Urinary bladder (tissue), 4 donors: Measurements from ENCODE around the gene WNT3A. TPM values are rescaled to one million over a fixed set of nuclear protein-coding genes. Genes with fewer than 3 reads are reported as not detected.

ENCODE experiments used
- DNase-seq: peaks from one replicate; pipeline ENCODE4 v3.0.0-alpha.2; 2015; ENCODE audit errors: extremely low spot score
- H3K27ac ChIP-seq: one replicate; pipeline ENCODE4 v1.5.1; 2013; ENCODE audit warnings: low read depth, mild to moderate bottlenecking, moderate library complexity
- H3K36me3 ChIP-seq: one replicate; pipeline ENCODE4 v1.6.1; 2013; ENCODE audit warnings: mild to moderate bottlenecking, moderate library complexity; ENCODE audit not compliant: insufficient read depth
- H3K4me1 ChIP-seq: one replicate; pipeline ENCODE4 v1.6.1; 2013; ENCODE audit warnings: mild to moderate bottlenecking, moderate library complexity; ENCODE audit not compliant: insufficient read depth
- H3K4me3 ChIP-seq: one replicate; pipeline ENCODE4 v1.5.1; 2013; ENCODE audit warnings: low read depth, low read length
- WGBS: extraction: QIAGEN DNeasy Blood & Tissue Kit; methylation state at CpG from one replicate; pipeline ENCODE4 v1.1.7; 2013; 5-methylcytosine and 5-hydroxymethylcytosine counted together
- polyA plus RNA-seq: library from polyadenylated mRNA; stranded (reverse); fragments of 200-250 nt; gene quantifications from one replicate; pipeline ENCODE4 v1.2.3, GENCODE V29; 2013
- total RNA-seq: library from RNA; depleted of rRNA; stranded (reverse); fragments of >200 nt; gene quantifications from one replicate; pipeline ENCODE4 v1.2.3, GENCODE V29; 2014
- donor health status: healthy with polysubstance abuse.
- donor health status: healthy.

WNT3A gene
- total and polyA plus RNA-seq, 2 donors = not detected

GRCh38 chr1:228004331-228004855 is 2.4 kb upstream of the WNT3A start:
- no peaks in the 10 kb centered on the region for H3K36me3 ChIP-seq
- no peak for DNase-seq
- H3K4me1 ChIP-seq = no peaks in the 10 kb centered on the region
- 7% methylated on average over 12 of the region's 12 CpGs for WGBS
- H3K4me3 ChIP-seq = no peak overlapping the region
- no peak overlapping the region for H3K27ac ChIP-seq

- no peaks in the 10 kb centered on the region for H3K36me3 ChIP-seq
- no peak overlapping the region for H3K4me3 ChIP-seq
- H3K4me1 ChIP-seq = no peaks in the 10 kb centered on the region
- H3K27ac ChIP-seq = no peak overlapping the region
- no peak for DNase-seq
- 9% methylated on average over 19 of the region's 19 CpGs for WGBS
These were observed 1.8 kb upstream of the WNT3A start for GRCh38 chr1:228004856-228005462.

DNA sequence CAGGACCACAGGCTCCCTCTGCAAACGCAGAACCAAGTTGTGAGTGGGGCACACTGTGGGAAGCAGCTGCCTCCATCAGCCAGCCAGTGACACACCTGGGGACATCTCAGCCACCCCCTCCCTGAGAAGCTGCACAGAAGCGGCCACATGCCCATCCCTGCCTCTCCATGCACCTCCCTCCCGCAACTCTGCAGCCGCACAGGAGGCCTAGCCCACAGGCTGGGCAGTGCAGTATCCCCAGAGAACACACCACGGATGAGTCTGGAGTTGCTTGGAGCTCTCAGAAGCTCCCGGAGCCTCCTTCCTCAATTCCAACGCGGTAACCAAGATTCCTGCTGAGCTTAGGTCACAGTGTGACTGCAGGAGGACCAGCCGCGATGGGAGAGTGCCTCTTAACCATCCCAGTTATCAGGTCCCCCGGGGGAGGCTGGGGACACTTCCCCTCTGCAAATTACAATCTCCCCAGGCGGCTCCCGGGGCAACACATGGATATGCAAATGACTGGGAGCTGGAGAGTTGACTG is 1.2 kb upstream of the WNT3A start:
- no peaks in the 10 kb centered on the region for H3K4me1 ChIP-seq
- WGBS = 3% methylated on average over 13 of the region's 13 CpGs
- no peak for DNase-seq
- no peak overlapping the region for H3K4me3 ChIP-seq
- no peak overlapping the region for H3K27ac ChIP-seq
- H3K36me3 ChIP-seq = no peaks in the 10 kb centered on the region

DNA sequence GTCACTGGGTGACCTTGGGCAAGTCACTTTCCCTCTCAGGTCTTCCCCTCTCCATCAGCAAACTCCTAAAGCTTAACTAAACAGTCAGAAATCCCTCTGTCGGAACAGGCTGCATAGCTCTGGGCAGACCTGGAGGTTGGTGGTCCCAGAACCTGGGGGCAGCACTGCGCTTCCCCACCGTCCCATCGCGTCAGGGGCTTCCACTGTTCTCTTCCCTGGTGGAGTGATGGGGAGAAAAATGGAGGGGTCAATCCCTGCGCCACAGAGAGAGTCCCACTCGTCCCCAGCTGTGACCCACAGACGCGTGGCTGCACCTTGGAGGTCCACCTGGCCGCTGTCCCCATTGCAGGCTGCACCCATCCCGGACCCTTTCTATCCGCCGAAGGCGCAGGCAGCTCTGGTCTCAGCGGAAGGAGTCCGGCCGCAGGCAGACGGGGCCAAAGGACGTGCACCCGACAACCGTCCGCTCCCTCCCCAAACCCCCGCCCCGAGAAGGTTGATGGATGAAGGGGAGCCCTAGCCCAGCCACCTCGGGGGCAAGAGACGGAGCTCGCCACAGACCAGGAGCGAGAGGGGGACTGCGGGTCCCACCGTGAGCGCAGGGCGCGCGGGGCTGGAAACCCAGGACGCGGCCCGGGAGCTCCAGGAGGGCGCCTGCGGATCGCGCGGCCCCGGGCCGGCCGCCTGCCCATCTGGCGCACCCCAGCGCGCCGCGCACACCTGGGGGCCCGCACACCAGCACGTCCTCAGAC is 588 bp upstream of the WNT3A start:
- 3% methylated on average over 52 of the region's 52 CpGs for WGBS
- DNase-seq = no peak
- Histone ChIP-seq H3K4me1 (no peaks in the 10 kb centered on the region), H3K4me3 (peak overlapping the region; percentile 27), H3K36me3 (no peaks in the 10 kb centered on the region), H3K27ac (no peak overlapping the region)

GRCh38 chr1:228007049-228007800 is 427 bp downstream of the WNT3A start:
- no peak for DNase-seq
- peak overlapping the region; percentile 27 for H3K4me3 ChIP-seq

GRCh38 chr1:228007801-228008341 is 1.1 kb downstream of the WNT3A start:
- no peak overlapping the region for H3K27ac ChIP-seq
- DNase-seq = no peak
- 4% methylated on average over 23 of the region's 23 CpGs for WGBS
- H3K4me1 ChIP-seq = no peaks in the 10 kb centered on the region
- no peak overlapping the region for H3K4me3 ChIP-seq
- no peaks in the 10 kb centered on the region for H3K36me3 ChIP-seq

More at GRCh38 chr1:228007049-228007800, 427 bp downstream of the WNT3A start:
- H3K36me3 ChIP-seq = no peaks in the 10 kb centered on the region
- no peak overlapping the region for H3K27ac ChIP-seq
- no peaks in the 10 kb centered on the region for H3K4me1 ChIP-seq
- under 1% methylated on average over 76 of the region's 77 CpGs for WGBS

DNA sequence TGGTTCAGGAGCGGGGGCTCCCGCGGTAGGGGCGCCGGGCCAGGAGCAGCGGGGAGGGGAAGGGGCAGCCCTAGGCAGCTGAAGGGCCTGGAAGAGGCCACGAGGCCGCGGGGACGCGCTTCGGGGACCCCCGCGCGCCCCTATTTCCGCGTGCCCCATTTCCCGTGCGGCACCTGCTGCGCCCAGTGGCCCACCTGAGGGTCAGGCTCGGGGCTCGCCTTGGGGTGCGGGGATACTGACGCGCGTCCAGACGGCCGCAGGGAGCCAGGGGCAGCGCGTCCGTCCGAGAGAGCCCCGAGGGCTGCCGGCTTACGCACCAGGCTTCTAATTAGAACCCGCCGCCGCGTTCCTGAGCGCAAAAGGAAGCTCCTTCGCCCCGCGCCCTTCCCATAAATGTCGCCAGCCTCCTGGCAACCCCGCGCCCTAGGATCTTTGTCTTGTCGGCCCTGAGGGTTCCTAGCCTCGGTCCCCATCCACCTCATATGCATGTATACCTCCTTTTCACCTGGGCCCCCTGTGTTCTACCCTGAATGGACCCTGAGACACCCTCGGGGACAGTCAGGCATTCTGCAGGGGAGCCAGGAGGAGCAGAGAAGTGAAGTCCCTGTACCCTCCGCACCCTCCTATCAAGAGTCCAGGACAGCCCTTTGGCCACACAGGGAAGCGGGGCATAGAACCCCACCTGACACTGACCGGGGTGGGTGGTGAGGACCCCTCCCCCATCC is 1.8 kb downstream of the WNT3A start:
- Histone ChIP-seq H3K4me1 (no peaks in the 10 kb centered on the region), H3K4me3 (no peak overlapping the region), H3K27ac (no peak overlapping the region), H3K36me3 (no peaks in the 10 kb centered on the region)
- 3% methylated on average over 52 of the region's 52 CpGs for WGBS
- DNase-seq = no peak

DNA sequence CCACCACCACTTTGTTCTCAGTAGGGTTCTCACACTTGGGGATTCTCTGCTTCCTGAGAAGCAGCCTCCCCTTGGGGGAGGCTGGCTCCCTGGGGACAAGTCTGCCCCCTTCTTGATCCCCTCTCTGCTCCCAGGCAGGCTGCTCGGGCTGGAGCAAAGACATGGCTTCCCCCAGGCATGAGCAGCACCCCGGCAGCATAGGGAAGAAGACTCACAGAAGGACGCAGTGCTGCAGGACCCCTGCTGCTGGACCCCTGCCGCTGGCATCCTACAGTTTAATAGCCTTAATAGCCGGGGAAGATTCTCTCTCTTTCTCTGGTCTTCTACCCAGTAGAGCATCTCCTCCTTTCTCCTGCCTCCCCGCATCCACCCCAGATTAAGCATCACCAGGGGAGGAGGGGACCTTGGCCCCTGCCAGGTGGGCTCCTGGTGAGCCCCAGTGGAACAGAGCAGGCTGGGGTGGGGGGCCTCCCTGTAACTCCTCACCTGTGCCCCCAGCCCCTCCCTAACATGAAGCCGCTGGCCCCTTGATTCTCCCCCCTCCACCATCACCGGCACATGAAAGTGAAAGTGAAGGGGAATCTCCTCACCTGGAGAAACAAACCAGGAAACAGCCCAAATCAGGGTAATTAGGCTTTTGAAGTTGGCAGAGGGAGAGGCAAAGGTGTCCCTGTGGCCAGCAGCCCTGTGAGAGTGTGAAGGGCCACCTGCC is 2.5 kb downstream of the WNT3A start:
- no peaks in the 10 kb centered on the region for H3K4me1 ChIP-seq
- no peaks in the 10 kb centered on the region for H3K36me3 ChIP-seq
- H3K27ac ChIP-seq = no peak overlapping the region
- 18% methylated on average over 8 of the region's 8 CpGs for WGBS
- DNase-seq = no peak
- H3K4me3 ChIP-seq = no peak overlapping the region

DNA sequence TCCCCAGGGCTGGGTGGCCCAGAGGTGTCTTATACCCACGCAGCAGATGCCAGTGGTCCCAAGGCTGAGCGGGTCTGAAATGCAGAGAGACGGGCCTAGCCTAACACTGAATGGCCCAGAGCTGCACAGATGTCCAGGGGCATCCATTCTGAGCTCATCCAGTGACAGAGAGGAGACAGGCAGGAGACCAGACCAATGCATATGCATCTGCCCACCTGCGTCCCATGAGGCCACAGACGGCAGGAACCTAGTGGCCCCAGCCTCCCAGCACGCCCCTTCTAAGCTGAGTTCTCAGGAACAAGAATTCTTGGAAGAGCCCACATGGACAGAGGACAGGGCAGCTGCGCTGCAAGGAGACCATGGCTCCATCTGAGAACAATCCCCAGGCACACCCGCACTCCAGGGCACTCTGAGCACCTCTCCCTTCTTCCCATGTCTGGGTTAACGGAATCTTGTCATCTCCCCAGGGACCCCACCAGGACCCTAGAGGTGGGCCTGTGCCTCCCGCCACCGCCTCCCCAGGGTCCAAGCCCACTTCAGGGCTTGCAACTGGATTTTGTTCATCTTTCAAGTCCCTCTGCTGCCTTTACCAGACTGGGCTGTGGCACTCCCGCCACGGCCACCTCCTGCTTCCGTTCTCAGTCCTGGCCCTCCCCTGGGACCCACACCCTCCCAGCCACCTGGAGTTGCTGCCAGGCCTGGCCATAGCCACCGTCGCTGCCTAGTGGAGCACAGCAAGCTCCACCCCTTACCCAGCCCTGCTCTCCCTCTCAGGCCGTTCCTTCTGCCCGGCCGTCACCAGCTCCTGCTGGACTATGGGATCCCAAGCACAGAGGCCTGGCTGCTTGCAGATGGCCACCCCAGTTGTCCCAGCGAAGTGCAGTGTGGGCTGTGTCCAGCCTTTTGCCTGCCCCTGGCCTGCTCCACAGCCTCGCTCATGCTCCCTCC is 3.3 kb downstream of the WNT3A start:
- Histone ChIP-seq H3K27ac (no peak overlapping the region), H3K36me3 (no peaks in the 10 kb centered on the region), H3K4me1 (no peaks in the 10 kb centered on the region), H3K4me3 (no peak overlapping the region)
- 62% methylated on average over 21 of the region's 21 CpGs for WGBS
- no peak for DNase-seq

GRCh38 chr1:228010921-228011320 is 4.1 kb downstream of the WNT3A start:
- 75% methylated on average over 7 of the region's 7 CpGs for WGBS
- no peaks in the 10 kb centered on the region for H3K36me3 ChIP-seq
- no peak overlapping the region for H3K27ac ChIP-seq
- H3K4me3 ChIP-seq = no peak overlapping the region
- H3K4me1 ChIP-seq = no peaks in the 10 kb centered on the region
- no peak for DNase-seq

DNA sequence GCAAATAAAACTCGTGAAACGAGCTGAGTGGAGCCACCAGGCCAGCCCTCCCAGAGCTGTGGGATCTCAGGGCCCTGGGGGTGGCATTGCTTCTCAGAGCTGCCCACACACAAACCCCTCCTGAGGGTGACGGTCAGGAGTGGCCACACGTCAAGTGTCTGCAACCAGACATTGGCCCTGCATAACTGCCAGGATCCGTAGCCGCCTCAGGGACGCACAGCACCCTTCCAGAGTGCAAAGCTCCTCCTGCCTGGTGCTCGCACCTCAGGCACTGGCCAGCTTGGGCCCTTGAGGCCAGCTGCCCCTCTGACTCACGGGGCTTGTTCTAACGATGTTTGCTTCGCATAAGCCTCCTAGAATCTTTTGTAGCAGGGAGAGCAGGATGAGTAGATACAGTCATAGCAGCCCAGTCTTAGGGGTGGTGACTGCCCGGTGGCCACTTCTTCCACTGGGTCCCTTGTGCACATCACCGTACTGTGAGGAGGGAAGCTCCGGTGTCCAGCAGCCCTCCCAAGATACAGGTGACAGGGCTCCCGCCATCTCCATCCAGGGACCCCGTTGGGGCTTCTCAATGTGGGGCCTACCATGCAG is 5.0 kb downstream of the WNT3A start:
- Histone ChIP-seq H3K4me3 (no peak overlapping the region), H3K4me1 (no peaks in the 10 kb centered on the region), H3K36me3 (no peaks in the 10 kb centered on the region), H3K27ac (no peak overlapping the region)
- DNase-seq = no peak
- WGBS = 73% methylated on average over 16 of the region's 16 CpGs
